Vagina (tissue), 2 donors: ENCODE measurements around the gene EXPH5. TPM values are rescaled to one million over a fixed set of nuclear protein-coding genes. Genes with fewer than 3 reads are reported as not detected.

Source experiments
- DNase-seq, 2 donors: peaks; one replicate each; pipeline ENCODE4 v3.0.0-alpha.2; 2017; ENCODE audit errors: extremely low spot score in 2 of 2
- H3K27ac ChIP-seq: fragments of 200-600 bp; sonication (generic); one replicate; pipeline ENCODE4 v1.5.1; 2019
- H3K27me3 ChIP-seq: fragments of 200-600 bp; sonication (generic); one replicate; pipeline ENCODE4 v1.5.1; 2019
- H3K36me3 ChIP-seq, 2 donors: fragments of 200-600 bp; sonication (generic); one replicate each; pipeline ENCODE4 v1.5.1; 2017 to 2019
- H3K4me1 ChIP-seq: fragments of 200-600 bp; sonication (generic); one replicate; pipeline ENCODE4 v1.5.1; 2019
- H3K4me3 ChIP-seq, 2 donors: fragments of 200-600 bp; sonication (generic); 1 replicate in 1 of 2; 2 replicates in 1 of 2; pipeline ENCODE4 v1.5.1; 2016 to 2019
- H3K9me3 ChIP-seq: fragments of 200-600 bp; sonication (generic); one replicate; pipeline ENCODE4 v1.5.1; 2019
- POLR2A ChIP-seq, 2 donors: fragments of 450-650 bp; IDR thresholded peaks; one replicate each; pipeline ENCODE4 v1.6.1; 2017; ENCODE audit warnings: antibody characterized with exemption in 2 of 2, mild to moderate bottlenecking in 2 of 2, moderate library complexity in 2 of 2
- POLR2AphosphoS5 ChIP-seq, 2 donors: sonication (generic); formaldehyde crosslinking; IDR thresholded peaks; one replicate each; pipeline ENCODE4 v1.9.0; 2017; ENCODE audit warnings: antibody characterized with exemption in 2 of 2, mild to moderate bottlenecking in 2 of 2, low read depth in 1 of 2; ENCODE audit not compliant: insufficient read depth in 1 of 2
- intact Hi-C: fragments of 100-400 bp; cut with DNase I; formaldehyde crosslinking; loops from one replicate; pipeline ENCODE4 v1.15.1; 2023
- total RNA-seq: library from RNA; depleted of rRNA; stranded (reverse); fragments of >200 nt; gene quantifications from one replicate; pipeline ENCODE4 v1.2.3, GENCODE V29; 2016
- TF ChIP-seq, protein P1 (sequence below), 3 experiments: fragments of 450-650 bp in 2 of 3; fragments of 200-600 bp in 1 of 3; sonication (generic) in 1 of 3; IDR thresholded peaks; one replicate each; pipeline ENCODE4 v1.5.1; 2017 to 2019; ENCODE audit warnings: antibody characterized with exemption in 3 of 3, mild to moderate bottlenecking in 2 of 3, moderate library complexity in 2 of 3

EXPH5 gene
- total RNA-seq, 1 donor from 2014 or later, result 16.7 TPM

DNA sequence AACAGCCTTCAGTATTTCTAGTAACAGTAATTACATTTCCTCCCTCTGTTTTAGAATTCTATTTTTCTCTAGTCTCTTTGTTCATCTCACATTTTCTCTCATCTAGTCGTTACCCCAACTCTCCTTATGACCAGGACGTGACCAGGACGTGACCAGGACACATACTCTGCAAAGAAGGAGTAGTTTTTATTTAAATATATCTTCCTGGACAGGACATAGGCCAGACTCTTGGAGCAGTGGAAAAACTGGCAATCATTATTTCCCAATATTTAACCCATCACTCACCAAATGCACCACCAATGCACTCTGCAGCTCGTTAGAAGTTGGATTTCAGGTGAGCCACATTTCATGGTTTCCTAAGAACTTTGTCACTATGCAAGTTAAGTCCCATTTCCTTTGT is 55.1 kb downstream of the EXPH5 start:
- DNase-seq, result peak in 1 of 2 donors; percentile 25
- Histone ChIP-seq H3K4me1 (no peaks in the 10 kb centered on the region), H3K9me3 (no peaks in the 10 kb centered on the region), H3K27me3 (no peaks in the 10 kb centered on the region), H3K36me3 (no peaks in the 10 kb centered on the region), H3K4me3 (no peak overlapping the region), H3K27ac (no peak overlapping the region)
- intact Hi-C loops, result no loop called here
- TF ChIP-seq POLR2AphosphoS5 (IDR thresholded peaks at IDR 0.05; ENCODE audit: insufficient read depth in 1 of 2, low read depth in 1 of 2) (no peak), POLR2A (IDR thresholded peaks at IDR 0.05) (no peak)
- TF ChIP-seq, protein P1, sequence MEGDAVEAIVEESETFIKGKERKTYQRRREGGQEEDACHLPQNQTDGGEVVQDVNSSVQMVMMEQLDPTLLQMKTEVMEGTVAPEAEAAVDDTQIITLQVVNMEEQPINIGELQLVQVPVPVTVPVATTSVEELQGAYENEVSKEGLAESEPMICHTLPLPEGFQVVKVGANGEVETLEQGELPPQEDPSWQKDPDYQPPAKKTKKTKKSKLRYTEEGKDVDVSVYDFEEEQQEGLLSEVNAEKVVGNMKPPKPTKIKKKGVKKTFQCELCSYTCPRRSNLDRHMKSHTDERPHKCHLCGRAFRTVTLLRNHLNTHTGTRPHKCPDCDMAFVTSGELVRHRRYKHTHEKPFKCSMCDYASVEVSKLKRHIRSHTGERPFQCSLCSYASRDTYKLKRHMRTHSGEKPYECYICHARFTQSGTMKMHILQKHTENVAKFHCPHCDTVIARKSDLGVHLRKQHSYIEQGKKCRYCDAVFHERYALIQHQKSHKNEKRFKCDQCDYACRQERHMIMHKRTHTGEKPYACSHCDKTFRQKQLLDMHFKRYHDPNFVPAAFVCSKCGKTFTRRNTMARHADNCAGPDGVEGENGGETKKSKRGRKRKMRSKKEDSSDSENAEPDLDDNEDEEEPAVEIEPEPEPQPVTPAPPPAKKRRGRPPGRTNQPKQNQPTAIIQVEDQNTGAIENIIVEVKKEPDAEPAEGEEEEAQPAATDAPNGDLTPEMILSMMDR (IDR thresholded peaks at IDR 0.05), result no peak

DNA sequence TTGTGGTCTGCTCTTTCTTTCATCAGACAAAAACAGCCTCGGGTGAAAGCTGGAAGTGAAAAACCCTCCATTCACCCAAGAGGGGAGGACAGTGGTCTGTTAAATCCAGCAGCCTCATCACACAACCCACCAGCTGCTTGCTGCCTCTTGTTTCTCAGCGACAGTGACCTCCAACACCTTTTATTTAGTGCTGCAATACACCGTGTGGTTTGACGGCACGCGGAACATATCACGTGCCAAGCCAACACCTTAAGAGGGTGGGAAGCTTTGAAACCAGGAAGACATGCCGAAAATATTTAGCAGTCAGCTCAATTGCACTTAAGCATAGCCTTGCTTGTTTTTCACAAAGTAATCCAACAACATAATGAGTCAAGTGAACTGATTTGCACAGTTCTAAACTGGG is 55.5 kb downstream of the EXPH5 start:
- Histone ChIP-seq H3K4me3 (peak overlapping the region in 1 of 2 donors; percentile 28), H3K4me1 (no peaks in the 10 kb centered on the region), H3K36me3 (no peaks in the 10 kb centered on the region), H3K9me3 (no peaks in the 10 kb centered on the region), H3K27me3 (no peaks in the 10 kb centered on the region), H3K27ac (no peak overlapping the region)
- TF ChIP-seq POLR2AphosphoS5 (IDR thresholded peaks at IDR 0.05; ENCODE audit: insufficient read depth in 1 of 2, low read depth in 1 of 2) (peak in 1 of 2 donors; percentile 69), POLR2A (IDR thresholded peaks at IDR 0.05) (no peak)
- TF ChIP-seq, protein P1 (IDR thresholded peaks at IDR 0.05), result no peak
- intact Hi-C loops, result no loop called here
- peak in 1 of 2 donors; percentile 74 for DNase-seq

DNA sequence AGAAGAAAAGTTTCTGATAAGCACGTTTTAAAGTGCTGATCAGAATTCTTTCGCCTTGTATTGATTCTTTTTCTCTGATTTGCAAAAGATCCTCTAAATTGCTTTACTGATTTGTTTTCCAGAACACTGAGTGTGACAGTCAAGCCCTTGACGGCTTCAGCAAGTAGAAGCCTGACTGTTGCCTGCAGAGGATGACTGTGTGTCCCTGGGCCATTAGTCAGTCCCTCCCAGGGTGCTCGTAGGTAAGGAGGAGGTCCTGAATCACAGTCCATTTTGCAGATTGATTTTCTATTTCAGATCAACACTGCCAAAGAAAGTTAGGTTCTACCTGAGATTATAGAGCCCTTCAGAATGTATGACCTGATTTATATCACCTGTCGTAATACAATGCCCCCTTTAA is 56.8 kb downstream of the EXPH5 start:
- DNase-seq, result peak in 1 of 2 donors; percentile 40
- Histone ChIP-seq H3K27me3 (no peaks in the 10 kb centered on the region), H3K9me3 (no peaks in the 10 kb centered on the region), H3K27ac (no peak overlapping the region), H3K4me1 (no peaks in the 10 kb centered on the region), H3K36me3 (no peaks in the 10 kb centered on the region), H3K4me3 (peak overlapping the region in 1 of 2 donors; percentile 21)
- no peak for TF ChIP-seq POLR2A (IDR thresholded peaks at IDR 0.05)
- TF ChIP-seq POLR2AphosphoS5 (IDR thresholded peaks at IDR 0.05; ENCODE audit: insufficient read depth in 1 of 2, low read depth in 1 of 2), result no peak
- TF ChIP-seq, protein P1 (IDR thresholded peaks at IDR 0.05), result no peak
- intact Hi-C loops, result no loop called here

DNA sequence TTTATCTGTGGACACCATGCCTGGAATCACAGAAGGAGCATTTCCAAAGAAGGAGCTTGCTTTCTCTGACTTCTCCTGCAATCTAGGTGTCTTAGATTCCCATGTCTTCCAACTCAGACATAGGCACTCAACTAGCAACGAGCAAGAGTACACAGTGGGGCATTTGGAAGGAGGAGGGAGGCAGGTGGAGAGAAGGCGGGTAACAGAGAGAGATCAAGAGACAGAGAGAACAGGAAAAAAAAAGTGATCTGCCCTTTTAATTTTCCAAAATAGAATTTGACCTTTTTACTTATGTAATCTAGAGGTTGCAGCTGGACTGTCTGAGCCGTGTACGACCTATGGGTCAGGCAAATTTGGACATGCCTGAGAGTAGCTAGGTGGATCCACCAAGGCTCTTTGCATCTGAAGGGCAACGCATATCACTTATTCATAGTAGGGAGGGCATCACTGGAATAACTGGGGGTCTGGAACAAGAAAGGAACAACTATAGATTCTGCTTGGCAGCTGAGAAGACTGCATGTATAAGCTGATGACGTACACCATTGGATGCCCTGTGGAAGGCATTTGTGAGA is 58.1 kb downstream of the EXPH5 start:
- H3K36me3 ChIP-seq, result no peaks in the 10 kb centered on the region
- DNase-seq, result peak in 1 of 2 donors; percentile 22
- intact Hi-C loops, result no loop called here
- H3K27ac ChIP-seq, result no peak overlapping the region
- peak overlapping the region in 1 of 2 donors; percentile 21 for H3K4me3 ChIP-seq
- no peaks in the 10 kb centered on the region for H3K27me3 ChIP-seq
- H3K4me1 ChIP-seq, result no peaks in the 10 kb centered on the region
- H3K9me3 ChIP-seq, result no peaks in the 10 kb centered on the region
- TF ChIP-seq POLR2AphosphoS5 (IDR thresholded peaks at IDR 0.05; ENCODE audit: insufficient read depth in 1 of 2, low read depth in 1 of 2), result no peak
- TF ChIP-seq, protein P1 (IDR thresholded peaks at IDR 0.05), result no peak
- TF ChIP-seq POLR2A (IDR thresholded peaks at IDR 0.05), result no peak

DNA sequence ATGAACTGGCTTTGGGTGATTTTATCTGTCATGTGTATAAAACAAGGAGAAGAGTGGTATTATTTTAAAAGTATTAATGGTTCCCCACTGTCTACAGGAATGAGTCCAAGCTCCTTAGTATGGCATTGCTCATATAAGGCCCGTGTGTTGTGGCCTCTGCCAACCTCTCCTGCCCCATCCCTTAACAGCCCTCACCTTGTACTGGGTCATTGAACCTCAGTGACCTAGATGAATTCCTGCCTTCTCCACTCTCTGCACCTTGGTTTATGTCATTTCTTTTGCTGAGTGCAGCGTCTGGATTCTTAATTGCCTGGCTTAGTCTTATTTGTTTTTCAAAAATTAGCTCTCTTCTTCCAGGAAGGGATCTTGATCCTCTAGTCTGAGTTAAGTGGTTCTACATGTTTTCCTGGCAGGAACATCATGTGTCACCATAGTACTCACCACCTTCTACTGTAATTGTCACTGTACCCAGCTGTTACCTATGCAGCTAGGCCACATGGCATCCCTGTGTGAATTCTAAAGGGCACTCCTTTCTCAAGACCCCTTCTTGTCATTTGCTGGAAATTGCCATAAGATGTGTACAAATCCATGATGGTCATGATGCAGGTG is 59.2 kb downstream of the EXPH5 start:
- Histone ChIP-seq H3K27me3 (no peaks in the 10 kb centered on the region), H3K36me3 (no peaks in the 10 kb centered on the region), H3K4me1 (no peaks in the 10 kb centered on the region), H3K9me3 (no peaks in the 10 kb centered on the region), H3K4me3 (no peak overlapping the region), H3K27ac (no peak overlapping the region)
- DNase-seq, result no peak
- intact Hi-C loops, result no loop called here
- TF ChIP-seq POLR2A (IDR thresholded peaks at IDR 0.05), result no peak
- TF ChIP-seq, protein P1 (IDR thresholded peaks at IDR 0.05), result no peak
- no peak for TF ChIP-seq POLR2AphosphoS5 (IDR thresholded peaks at IDR 0.05; ENCODE audit: insufficient read depth in 1 of 2, low read depth in 1 of 2)
